GM18951 (cell line): ENCODE data around the gene NLRP6.
"Not testable (repeated sequence)": the region's sequence is repeated elsewhere in the genome, so short reads cannot be mapped to it uniquely, and the experiment has no call there.

Experiments
- POLR2A ChIP-seq: IDR thresholded peaks from 4 replicates; pipeline ENCODE4 v1.6.1; 2011; ENCODE audit warnings: mild to moderate bottlenecking; ENCODE audit not compliant: insufficient read length, insufficient read depth; ENCODE audit errors: extremely low read depth
- in situ Hi-C: fragments of 300-500 bp; cut with MboI; formaldehyde crosslinking; loops from one replicate; pipeline ENCODE4 v1.12.0; 2022; ENCODE audit warnings: low sequenced_read_pairs, mixed read lengths, inconsistent platforms; ENCODE audit not compliant: unreplicated experiment

NLRP6 gene

DNA sequence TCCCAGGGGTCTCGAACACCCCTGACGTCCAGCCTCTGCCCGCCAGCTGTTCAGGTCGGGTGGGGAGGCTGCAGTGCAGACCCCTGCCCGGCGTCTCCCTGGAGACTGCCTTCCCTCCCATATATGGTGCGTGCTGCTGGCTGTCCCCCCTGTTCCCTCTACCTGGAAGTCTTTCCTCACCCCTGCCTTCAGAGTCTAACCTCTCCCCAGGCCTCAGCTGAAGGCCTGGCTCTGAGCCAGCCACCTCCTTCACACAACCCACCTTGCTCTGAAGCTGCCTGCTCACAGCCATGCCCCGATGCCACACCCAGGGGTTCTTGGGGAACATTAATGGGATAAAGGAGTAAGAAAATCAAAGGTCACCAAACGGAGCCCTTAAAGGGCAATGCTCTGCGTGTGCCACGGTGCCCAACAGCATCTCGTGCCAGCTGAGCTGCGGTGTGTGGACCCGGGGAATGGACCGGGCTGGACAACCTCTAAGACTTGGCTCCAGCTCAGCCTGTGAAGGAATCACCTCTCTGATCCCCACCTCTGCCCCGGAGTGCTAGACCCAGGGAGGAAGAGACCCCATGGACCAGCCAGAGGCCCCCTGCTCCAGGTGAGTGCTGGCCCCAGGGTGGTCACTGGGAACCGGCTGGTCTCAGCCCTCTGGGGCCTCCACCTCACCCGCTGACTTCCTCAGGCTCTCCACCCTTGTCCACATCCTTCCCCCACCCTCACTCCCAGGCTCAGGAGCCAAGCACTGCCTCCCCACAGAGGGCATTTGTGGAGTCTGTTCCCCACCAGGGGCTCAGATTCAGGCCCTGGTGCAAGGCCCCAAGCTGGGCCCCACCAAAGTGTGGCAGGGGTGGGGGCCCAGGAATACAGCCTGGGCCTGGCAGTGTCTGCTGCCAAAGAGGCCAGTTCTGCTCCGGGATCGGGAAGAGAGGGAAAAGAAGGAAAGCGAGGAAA, at the start of gene NLRP6:
Gene NLRP6 (plus strand): TSS at position 407 of the 951 bp plus-strand sequence. CDS start 163 bp downstream, at position 570.
- TF ChIP-seq POLR2A, result no peak
- in situ Hi-C loops, result no loop called here

DNA sequence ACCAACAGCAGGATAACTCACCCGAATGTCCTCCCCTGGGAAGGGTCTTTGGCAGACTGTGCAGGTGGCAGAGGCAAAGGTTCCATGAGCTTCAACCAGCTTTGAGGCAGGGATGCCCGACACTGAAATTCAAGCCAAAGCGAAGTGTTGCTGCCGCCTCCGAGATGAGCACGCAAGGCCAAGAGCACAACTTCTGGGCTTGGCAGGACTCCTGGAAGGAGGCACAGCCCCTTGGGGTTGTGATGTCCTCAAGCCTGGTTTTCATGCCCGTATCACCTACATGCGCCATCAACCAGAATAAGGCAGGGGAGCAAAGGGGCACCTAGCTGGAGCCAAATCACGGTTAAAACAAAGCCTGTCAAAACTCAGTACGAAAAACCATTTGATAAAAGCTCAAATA, 47.8 kb upstream of the NLRP6 start:
- in situ Hi-C loops, result no loop called here
- no peak for TF ChIP-seq POLR2A

DNA sequence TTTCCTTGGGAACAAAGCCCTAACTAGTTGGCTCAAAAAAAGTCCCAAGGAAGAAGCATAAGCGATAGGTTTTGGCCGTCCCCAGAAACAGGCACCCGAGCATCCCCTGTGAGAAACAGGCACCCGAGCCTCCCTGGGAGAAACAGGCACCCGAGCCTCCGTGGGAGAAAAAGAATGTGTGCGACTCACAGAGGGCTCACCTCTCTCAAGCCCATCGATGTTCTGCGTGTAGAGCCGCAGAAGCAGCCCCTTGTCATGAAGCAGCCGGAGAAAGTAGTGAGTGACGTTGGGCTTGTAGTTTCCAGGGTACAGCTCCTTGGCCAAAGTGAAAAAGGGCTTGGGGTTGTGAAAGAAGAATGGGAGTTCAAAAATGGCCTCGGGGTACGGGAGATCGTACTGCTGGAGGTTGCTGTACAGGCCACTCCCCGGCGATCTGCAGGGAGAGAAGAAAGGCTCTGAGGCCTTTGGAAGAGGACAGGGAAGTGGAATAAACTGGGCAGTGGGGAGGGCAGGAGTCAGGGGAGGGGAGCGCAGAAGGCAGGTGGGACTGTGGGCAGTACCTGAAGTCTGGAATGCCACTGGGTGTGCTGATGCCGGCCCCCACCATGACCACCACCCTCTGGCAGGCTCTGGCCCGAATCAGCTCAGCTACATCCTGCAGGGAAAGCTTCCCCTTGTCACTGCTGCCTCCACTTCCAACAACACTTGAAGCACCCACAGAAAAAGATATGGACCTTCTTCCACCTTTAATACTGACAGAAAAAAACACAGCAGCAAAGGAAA, 45.2 kb upstream of the NLRP6 start:
- in situ Hi-C loops, result no loop called here
- no peak for TF ChIP-seq POLR2A

DNA sequence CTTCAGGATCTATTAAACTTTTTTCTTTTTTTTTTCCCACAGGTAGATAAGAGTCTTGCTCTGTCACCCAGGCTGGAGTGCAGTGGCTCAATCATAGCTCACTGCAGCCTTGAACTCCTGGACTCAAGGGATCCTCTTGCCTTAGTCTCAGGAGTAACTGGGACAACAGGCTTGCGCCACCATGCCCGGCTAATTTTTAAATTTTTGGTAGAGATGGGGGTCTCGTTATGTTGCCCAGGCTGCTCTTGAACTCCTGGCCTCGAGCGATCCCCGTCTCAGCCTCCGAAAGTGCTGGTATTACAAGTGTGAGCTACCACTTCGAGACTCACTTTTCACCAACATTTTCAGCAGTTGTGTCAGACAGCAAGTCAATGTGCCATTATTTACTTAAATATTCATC, 43.0 kb upstream of the NLRP6 start:
- in situ Hi-C loops, result no loop called here
- no peak for TF ChIP-seq POLR2A

DNA sequence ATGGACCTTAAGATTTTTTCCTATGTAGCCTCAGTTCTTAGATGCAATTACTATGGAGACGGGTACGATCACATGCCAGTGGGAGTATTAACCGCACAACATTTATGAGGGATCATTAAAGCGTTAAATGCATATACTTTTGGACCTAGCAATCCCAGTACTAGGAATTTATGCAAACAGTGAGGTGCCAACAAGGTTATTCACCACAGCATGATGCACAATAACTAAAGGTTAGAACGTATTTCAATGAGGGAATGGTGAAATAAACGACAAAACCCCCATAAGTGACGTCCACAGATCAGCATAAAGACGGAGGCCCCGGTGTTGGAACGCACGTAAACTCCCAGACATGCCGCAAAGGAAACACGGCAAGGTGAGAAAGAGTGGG, 42.6 kb upstream of the NLRP6 start:
- no peak for TF ChIP-seq POLR2A
- in situ Hi-C loops, result no loop called here

DNA sequence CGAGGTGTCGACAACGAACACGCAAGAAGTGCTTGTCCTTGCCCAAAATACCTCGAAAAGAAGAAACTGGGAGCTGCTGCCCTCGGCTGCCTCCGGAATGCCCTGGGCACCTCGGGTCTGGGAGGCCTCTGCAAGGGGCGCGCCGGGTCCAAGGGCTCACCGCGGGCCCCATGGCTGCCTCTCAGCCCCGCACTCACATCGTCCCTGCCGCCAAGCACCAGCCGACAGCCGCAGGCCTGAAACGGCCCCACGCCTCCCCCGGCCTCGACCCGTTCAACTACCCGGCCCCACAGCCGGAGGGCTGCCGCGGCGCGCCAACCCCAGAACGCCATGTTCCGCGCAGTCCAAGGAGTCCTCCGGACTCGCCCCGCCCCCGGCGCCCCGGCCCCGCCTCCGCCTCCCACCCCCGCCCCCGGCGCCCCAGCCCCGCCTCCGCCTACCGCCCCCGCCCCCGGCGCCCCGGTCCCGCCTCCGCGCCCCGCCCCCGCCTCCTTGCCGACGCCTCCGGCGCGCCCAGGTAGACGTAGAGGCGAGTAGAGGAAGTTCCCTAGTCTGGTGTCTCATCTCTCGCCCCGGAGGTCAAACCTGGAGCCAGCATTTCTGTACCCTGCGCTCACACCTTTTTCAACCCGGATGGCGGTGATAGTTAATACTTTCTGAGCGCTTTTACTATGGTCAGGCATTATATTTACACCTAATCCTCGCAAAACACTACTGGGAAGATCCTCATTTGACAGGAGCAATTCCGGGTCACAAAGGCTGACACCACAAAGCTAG, 42.0 kb upstream of the NLRP6 start, which contains the start of gene SIRT3:
Gene SIRT3 (minus strand): TSS at position 346 of the 777 bp plus-strand sequence. CDS start 14 bp downstream, at position 332.
- peak; percentile 81 for TF ChIP-seq POLR2A
- in situ Hi-C loops, result no loop called here

DNA sequence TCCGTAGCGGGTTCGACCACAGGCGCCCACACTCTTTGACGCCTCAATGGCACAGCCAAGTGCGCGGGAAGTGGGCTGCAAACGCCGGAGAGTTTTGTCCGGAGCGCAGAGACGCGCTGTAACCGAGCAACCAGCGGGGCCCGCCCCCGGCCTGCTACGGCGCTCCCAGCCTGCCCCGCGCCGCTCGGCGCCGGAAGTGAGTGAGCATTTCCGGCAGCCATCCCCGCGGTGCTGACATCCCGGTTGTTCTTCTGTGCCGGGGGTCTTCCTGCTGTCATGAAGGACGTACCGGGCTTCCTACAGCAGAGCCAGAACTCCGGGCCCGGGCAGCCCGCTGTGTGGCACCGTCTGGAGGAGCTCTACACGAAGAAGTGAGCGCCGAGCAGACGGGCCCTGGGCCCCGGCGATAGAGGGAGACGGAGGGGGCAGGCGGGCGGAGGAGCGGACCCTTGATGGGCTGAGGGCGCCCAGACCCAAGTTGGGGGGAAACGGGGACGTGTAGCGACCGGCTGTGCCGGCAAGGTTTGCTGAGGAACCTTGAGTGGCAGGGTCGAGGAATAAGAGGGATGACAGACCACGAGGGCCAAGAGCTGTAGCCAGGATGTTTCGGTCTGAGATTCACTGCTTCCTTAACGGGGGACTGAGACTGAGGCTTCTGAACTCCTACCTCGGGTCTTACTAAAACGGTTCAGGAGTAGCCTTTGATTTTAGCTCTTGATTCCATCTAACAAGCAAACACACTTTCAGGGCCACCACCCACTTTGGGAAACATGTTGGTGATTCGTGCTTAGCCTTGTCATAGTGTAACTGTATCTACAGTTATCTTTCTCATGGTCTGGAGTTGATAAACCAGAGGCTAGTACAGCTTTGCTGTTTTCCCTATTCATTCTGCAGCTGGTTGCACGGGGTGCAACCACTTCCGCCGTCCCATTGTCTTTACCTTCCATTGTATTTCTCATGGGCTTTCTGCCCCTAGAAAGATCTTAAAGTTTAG, 41.1 kb upstream of the NLRP6 start, which contains the start of gene PSMD13:
Gene PSMD13 (plus strand): TSS at position 203 of the 994 bp plus-strand sequence. CDS start 74 bp downstream, at position 277.
- in situ Hi-C loops, result no loop called here
- peak; percentile 83 for TF ChIP-seq POLR2A

DNA sequence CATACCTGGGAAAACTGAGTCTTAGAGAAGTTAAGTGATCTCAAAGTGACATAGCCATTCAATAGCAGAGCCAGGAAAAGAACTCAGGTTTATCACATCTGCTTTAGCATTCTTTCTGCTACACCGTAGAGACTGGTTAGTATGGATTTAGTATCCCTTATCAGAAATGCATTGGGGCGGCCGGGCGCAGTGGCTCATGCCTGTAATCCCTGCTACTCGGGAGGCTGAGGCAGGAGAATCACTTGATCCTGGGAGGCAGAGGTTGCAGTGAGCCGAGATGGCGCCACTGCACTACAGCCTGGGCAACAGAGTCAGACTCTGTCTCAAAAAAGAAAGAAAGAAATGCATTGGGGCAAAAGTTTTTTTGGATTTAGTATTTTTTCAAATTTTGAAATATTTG, 39.9 kb upstream of the NLRP6 start:
- in situ Hi-C loops, result not testable (repeated sequence)

DNA sequence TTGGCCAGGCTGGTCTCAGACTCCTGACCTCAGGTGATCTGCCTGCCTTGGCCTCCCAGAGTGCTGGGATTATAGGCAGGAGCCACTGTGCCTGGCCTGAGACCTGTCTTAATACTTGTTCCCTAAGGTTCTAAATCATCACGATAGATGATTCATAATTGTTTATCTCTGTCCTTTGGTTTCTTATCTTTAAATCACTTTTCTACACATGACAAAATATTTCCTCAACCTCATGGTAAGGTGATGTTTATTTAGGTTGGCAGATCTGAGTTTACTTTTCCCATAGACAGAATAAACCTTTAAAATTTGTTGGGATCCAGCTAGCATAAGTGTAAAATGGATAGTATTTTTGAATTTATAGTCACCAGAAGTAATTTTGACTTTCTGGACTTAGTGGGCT, 37.9 kb upstream of the NLRP6 start:
- in situ Hi-C loops, result no loop called here
- TF ChIP-seq POLR2A, result no peak

DNA sequence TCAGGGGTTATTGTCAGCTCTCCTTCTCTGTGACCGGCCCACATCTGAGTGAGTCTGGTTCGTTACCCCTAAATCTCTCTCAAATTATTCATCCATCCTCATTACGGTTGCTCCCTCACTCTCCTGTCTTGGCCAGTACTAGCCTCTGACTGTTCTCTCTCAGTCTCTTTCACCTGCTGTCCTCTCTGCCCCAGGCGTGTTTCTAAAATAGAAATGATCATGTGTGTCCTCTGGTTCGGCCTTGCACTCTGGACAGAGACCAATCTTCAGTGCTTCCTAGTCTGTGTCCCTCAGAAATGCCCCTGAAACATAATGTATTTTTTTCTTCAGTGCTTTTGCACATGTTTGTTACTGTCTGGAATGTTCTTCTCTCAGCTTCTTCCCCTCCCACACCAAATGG, 36.6 kb upstream of the NLRP6 start:
- TF ChIP-seq POLR2A, result no peak
- in situ Hi-C loops, result no loop called here

DNA sequence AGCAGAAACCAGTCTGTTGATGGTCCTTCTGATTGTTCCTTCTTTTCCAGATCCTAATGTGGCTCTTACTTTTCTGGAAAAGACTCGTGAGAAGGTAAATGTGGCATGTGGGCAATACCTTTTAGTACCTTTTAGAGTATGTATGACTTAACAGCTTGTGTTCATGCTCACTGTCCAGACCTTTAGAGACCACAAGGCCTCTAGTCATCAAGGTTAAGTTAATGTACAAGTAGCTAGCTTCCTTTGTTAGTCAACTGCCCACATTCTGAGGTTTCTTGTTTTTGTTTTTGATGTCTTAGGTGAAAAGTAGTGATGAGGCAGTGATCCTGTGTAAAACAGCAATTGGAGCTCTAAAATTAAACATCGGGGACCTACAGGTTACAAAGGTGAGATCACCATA, 33.8 kb upstream of the NLRP6 start:
- in situ Hi-C loops, result no loop called here
- no peak for TF ChIP-seq POLR2A

DNA sequence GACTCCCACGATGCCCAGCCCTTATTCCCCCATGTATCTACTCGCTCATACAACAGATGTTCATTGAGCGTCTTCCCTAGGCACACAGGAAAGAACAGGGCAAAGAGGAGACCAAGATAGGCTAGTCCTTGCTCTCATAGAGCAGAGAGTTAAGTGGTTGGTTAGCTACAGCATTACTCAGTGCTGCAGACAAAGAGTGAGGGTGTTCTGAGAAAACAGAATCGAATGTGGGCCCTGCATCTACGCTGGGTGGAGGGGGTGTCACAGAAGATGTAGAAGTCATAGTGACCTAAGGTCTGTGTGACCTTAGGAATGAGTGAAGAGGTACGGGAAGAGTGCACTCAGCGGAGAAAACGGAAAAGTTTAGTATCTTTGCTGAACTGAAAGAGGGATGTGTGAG, 29.1 kb upstream of the NLRP6 start:
- no peak for TF ChIP-seq POLR2A
- in situ Hi-C loops, result no loop called here
